NCI-H146 treated with DMSO at 0.1 percent for 48 hours (cell line): ENCODE results near the gene PLEKHH2.
"Not testable (repeated sequence)": the region's sequence is repeated elsewhere in the genome, so short reads cannot be mapped to it uniquely, and the experiment has no call there.

Experiments
- DNase-seq: peaks from one replicate; lab custom pipeline; 2025; ENCODE audit not compliant: unreplicated experiment; lab: John Stamatoyannopoulos, UW

Gene PLEKHH2

GRCh38 chr2:43636153-43636552, 907 bp upstream of the PLEKHH2 start:
- DNase-seq, result not testable (repeated sequence)

- peak; percentile 80 for DNase-seq
These were observed 439 bp upstream of the PLEKHH2 start for GRCh38 chr2:43636621-43637020.

- no peak for DNase-seq
These were observed 5.3 kb downstream of the PLEKHH2 start for GRCh38 chr2:43642363-43642762.

GRCh38 chr2:43643680-43644079, 6.6 kb downstream of the PLEKHH2 start:
- no peak for DNase-seq

- DNase-seq, result no peak
These were observed 12.1 kb downstream of the PLEKHH2 start for GRCh38 chr2:43648994-43649701.

GRCh38 chr2:43653506-43653905, 16.4 kb downstream of the PLEKHH2 start:
- no peak for DNase-seq

- DNase-seq, result no peak
These were observed 20.2 kb downstream of the PLEKHH2 start for GRCh38 chr2:43657241-43657640.

GRCh38 chr2:43675646-43676321, 38.7 kb downstream of the PLEKHH2 start:
- no peak for DNase-seq

- DNase-seq, result peak; percentile 50
These were observed 39.4 kb downstream of the PLEKHH2 start, which contains the start of gene C1GALT1C1L for GRCh38 chr2:43676322-43677050. TSS of gene C1GALT1C1L (minus strand) at chr2:43676429. CDS start at chr2:43676322, 107 bp downstream.

- DNase-seq, result not testable (repeated sequence)
These were observed 40.7 kb downstream of the PLEKHH2 start for GRCh38 chr2:43677783-43678182.

GRCh38 chr2:43685357-43685756, 48.3 kb downstream of the PLEKHH2 start:
- no peak for DNase-seq

- no peak for DNase-seq
These were observed 52.9 kb downstream of the PLEKHH2 start for GRCh38 chr2:43689999-43690398.

- no peak for DNase-seq
These were observed 55.5 kb downstream of the PLEKHH2 start for GRCh38 chr2:43692428-43692994.

- not testable (repeated sequence) for DNase-seq
These were observed 61.1 kb downstream of the PLEKHH2 start for GRCh38 chr2:43698140-43698539.

- DNase-seq, result no peak
These were observed 62.7 kb downstream of the PLEKHH2 start for GRCh38 chr2:43699761-43700160.

- no peak for DNase-seq
These were observed 64.1 kb downstream of the PLEKHH2 start for GRCh38 chr2:43701111-43701510.

- no peak for DNase-seq
These were observed 70.4 kb downstream of the PLEKHH2 start for GRCh38 chr2:43707255-43708015.

GRCh38 chr2:43708178-43708577, 71.1 kb downstream of the PLEKHH2 start:
- DNase-seq, result no peak

GRCh38 chr2:43708891-43709290, 71.8 kb downstream of the PLEKHH2 start:
- no peak for DNase-seq

GRCh38 chr2:43710866-43711265, 73.8 kb downstream of the PLEKHH2 start:
- no peak for DNase-seq

- no peak for DNase-seq
These were observed 77.1 kb downstream of the PLEKHH2 start for GRCh38 chr2:43714164-43714563.
